Activated CD8-positive, alpha-beta T cell treated with anti-CD3 and anti-CD28 coated beads for 36 hours (primary cell): ENCODE data around the gene ATE1. TPM values are rescaled to one million over a fixed set of nuclear protein-coding genes. Genes with fewer than 3 reads are reported as not detected.

ENCODE experiments used
- ATAC-seq: fragments of 200-7000 bp; cut with Tn5 transposase; one replicate; pipeline ENCODE4 v1.10.0; 2021; ENCODE audit warnings: mild to moderate bottlenecking, moderate library complexity
- CTCF ChIA-PET: fragments of 350-600 bp; sonication (Branson Sonifier 250); formaldehyde crosslinking; loops from one replicate; lab custom pipeline; 2021; ENCODE audit warnings: antibody characterized with exemption; lab: Charles Lee
- POLR2A ChIA-PET: fragments of 350-600 bp; sonication (Branson Sonifier 250); formaldehyde crosslinking; loops from one replicate; lab custom pipeline; 2021; ENCODE audit warnings: antibody characterized with exemption; lab: Charles Lee
- DNase-seq: peaks from one replicate; pipeline ENCODE4 v3.0.0-alpha.2; 2020
- H3K27ac Mint-ChIP-seq: one replicate; pipeline ENCODE4 v1.8.0; 2021; ENCODE audit warnings: mild to moderate bottlenecking, mixed read lengths
- H3K27me3 Mint-ChIP-seq: one replicate; pipeline ENCODE4 v1.8.0; 2021; ENCODE audit warnings: mixed read lengths
- H3K36me3 Mint-ChIP-seq: one replicate; pipeline ENCODE4 v1.8.0; 2021; ENCODE audit warnings: low read depth, mixed read lengths
- H3K4me1 Mint-ChIP-seq: one replicate; pipeline ENCODE4 v1.8.0; 2021; ENCODE audit warnings: low read depth, mixed read lengths
- H3K4me3 Mint-ChIP-seq: one replicate; pipeline ENCODE4 v1.8.0; 2021; ENCODE audit warnings: mild to moderate bottlenecking, moderate library complexity, mixed read lengths
- H3K9me3 Mint-ChIP-seq: one replicate; pipeline ENCODE4 v1.8.0; 2021; ENCODE audit warnings: mixed read lengths
- CTCF ChIP-seq: fragments of 200-600 bp; IDR thresholded peaks from one replicate; pipeline ENCODE4 v1.8.0; 2022; ENCODE audit warnings: antibody characterized with exemption, mild to moderate bottlenecking
- intact Hi-C: fragments of 100-400 bp; cut with micrococcal nuclease; formaldehyde crosslinking; loops from one replicate; pipeline ENCODE4 v1.10.0; 2022
- total RNA-seq, 2 experiments: library from RNA; stranded (reverse); gene quantifications; one replicate each; pipeline ENCODE4 v1.2.3, GENCODE V29; 2021

Gene ATE1
- total RNA-seq, 2 experiments from 2014 or later: 18.0 to 19.2 TPM

GRCh38 chr10:121788115-121788514 is 139.7 kb downstream of the ATE1 start:
- Mint-ChIP-seq H3K4me1 (no peaks in the 10 kb centered on the region), H3K36me3 (peaks cover 26% of the 10 kb centered on the region), H3K9me3 (no peaks in the 10 kb centered on the region), H3K27me3 (no peaks in the 10 kb centered on the region), H3K4me3 (no peak overlapping the region), H3K27ac (no peak overlapping the region)
- POLR2A ChIA-PET: no interaction called here
- intact Hi-C loops: no loop called here
- DNase-seq: no peak
- ATAC-seq: no peak
- CTCF ChIA-PET: no interaction called here
- no peak for TF ChIP-seq CTCF

GRCh38 chr10:121787169-121787568 is 140.7 kb downstream of the ATE1 start:
- ATAC-seq: no peak
- ChIA-PET CTCF (no interaction called here), POLR2A (no interaction called here)
- Mint-ChIP-seq H3K36me3 (peaks cover 25% of the 10 kb centered on the region), H3K9me3 (no peaks in the 10 kb centered on the region), H3K4me3 (no peak overlapping the region), H3K27ac (no peak overlapping the region), H3K4me1 (no peaks in the 10 kb centered on the region), H3K27me3 (no peaks in the 10 kb centered on the region)
- no peak for TF ChIP-seq CTCF
- DNase-seq: no peak
- intact Hi-C loops: no loop called here

GRCh38 chr10:121783782-121784372 is 144.0 kb downstream of the ATE1 start:
- intact Hi-C loops: no loop called here
- Mint-ChIP-seq H3K27me3 (no peaks in the 10 kb centered on the region), H3K4me3 (no peak overlapping the region), H3K27ac (no peak overlapping the region), H3K36me3 (peaks cover 11% of the 10 kb centered on the region), H3K4me1 (no peaks in the 10 kb centered on the region), H3K9me3 (no peaks in the 10 kb centered on the region)
- ATAC-seq: no peak
- no peak for DNase-seq
- TF ChIP-seq CTCF: no peak
- ChIA-PET POLR2A (no interaction called here), CTCF (interaction anchor here (1.0 kb wide), 1 partner anchor 47 kb away, joined by 3 read pairs; no protein-coding TSS in a partner anchor)

- CTCF ChIA-PET: no interaction called here
- no peaks in the 10 kb centered on the region for H3K9me3 Mint-ChIP-seq
- ATAC-seq (no peak), DNase-seq (no peak)
- intact Hi-C loops: no loop called here
- H3K36me3 Mint-ChIP-seq: no peaks in the 10 kb centered on the region
- POLR2A ChIA-PET: no interaction called here
- no peaks in the 10 kb centered on the region for H3K27me3 Mint-ChIP-seq
- no peak overlapping the region for H3K27ac Mint-ChIP-seq
- no peaks in the 10 kb centered on the region for H3K4me1 Mint-ChIP-seq
- TF ChIP-seq CTCF: no peak
- no peak overlapping the region for H3K4me3 Mint-ChIP-seq
Measured at GRCh38 chr10:121781101-121781500, 146.7 kb downstream of the ATE1 start.

GRCh38 chr10:121774813-121775212 is 153.0 kb downstream of the ATE1 start:
- H3K4me1 Mint-ChIP-seq: no peaks in the 10 kb centered on the region
- ChIA-PET CTCF (no interaction called here), POLR2A (no interaction called here)
- peaks cover 4% of the 10 kb centered on the region for H3K36me3 Mint-ChIP-seq
- no peak overlapping the region for H3K4me3 Mint-ChIP-seq
- no peaks in the 10 kb centered on the region for H3K27me3 Mint-ChIP-seq
- TF ChIP-seq CTCF: no peak
- intact Hi-C loops: no loop called here
- DNase-seq (no peak), ATAC-seq (no peak)
- H3K9me3 Mint-ChIP-seq: no peaks in the 10 kb centered on the region
- no peak overlapping the region for H3K27ac Mint-ChIP-seq
